Ovary (tissue), 9 donors: ENCODE measurements around the gene PAAF1. TPM values are rescaled to one million over a fixed set of nuclear protein-coding genes. Genes with fewer than 3 reads are reported as not detected.

Experiments used
- DNase-seq, 5 donors: peaks; one replicate each; pipeline ENCODE4 v3.0.0-alpha.2; 2019 to 2020
- H3K27ac ChIP-seq, 2 donors: fragments of 200-600 bp; one replicate each; pipeline versions ENCODE4 v1.5.1 to v1.8.0; 2019 to 2022
- H3K27me3 ChIP-seq: fragments of 200-600 bp; one replicate; pipeline ENCODE4 v1.8.0; 2022
- H3K36me3 ChIP-seq: fragments of 200-600 bp; sonication (generic); one replicate; pipeline ENCODE4 v1.5.1; 2019
- H3K4me1 ChIP-seq: one replicate; pipeline ENCODE4 v1.8.1; 2013; ENCODE audit warnings: mild to moderate bottlenecking, moderate library complexity; ENCODE audit not compliant: insufficient read depth
- H3K4me3 ChIP-seq: fragments of 200-600 bp; sonication (generic); one replicate; pipeline ENCODE4 v1.5.1; 2017
- H3K9me3 ChIP-seq, 2 donors: fragments of 200-600 bp in 1 of 2; sonication (generic) in 1 of 2; one replicate each; pipeline versions ENCODE4 v1.5.1 to v1.8.1; 2013 to 2019; ENCODE audit warnings: mild to moderate bottlenecking in 1 of 2, moderate library complexity in 1 of 2
- EP300 ChIP-seq: sonication (generic); formaldehyde crosslinking; IDR thresholded peaks from one replicate; pipeline ENCODE4 v1.6.1; 2017; ENCODE audit warnings: antibody characterized with exemption
- POLR2A ChIP-seq: fragments of 450-650 bp; IDR thresholded peaks from one replicate; pipeline ENCODE4 v1.6.1; 2017; ENCODE audit warnings: antibody characterized with exemption, mild to moderate bottlenecking, moderate library complexity
- WGBS, 3 donors: extraction: QIAGEN DNeasy Blood & Tissue Kit in 1 of 3; methylation state at CpG; one replicate each; pipeline versions ENCODE4 v1.1.5 to v1.1.7; 2013 to 2017; 5-methylcytosine and 5-hydroxymethylcytosine counted together
- intact Hi-C, 4 donors: fragments of 100-400 bp; cut with DNase I; formaldehyde crosslinking; loops; one replicate each; pipeline versions ENCODE4 v1.11.0 to v1.15.1; 2022 to 2023
- polyA plus RNA-seq, 2 donors: library from polyadenylated mRNA; stranded (reverse); fragments of 200-250 nt in 1 of 2; fragments of 350-450 nt in 1 of 2; fragmentation: Illumina TruSeq in 1 of 2; extraction: RNeasy Lipid Tissue Mini Kit (QIAGEN cat#74804) in 1 of 2; gene quantifications; one replicate each; pipeline ENCODE4 v1.2.3, GENCODE V29; 2013 to 2014
- total RNA-seq, 7 donors: library from RNA; depleted of rRNA in 2 of 7; stranded (reverse); fragments of >200 nt in 2 of 7; fragmentation: NEBNext Ultra II Directional in 3 of 7; extraction: Animal tissue kit (Norgen Biotek cat#: 25700) in 3 of 7; gene quantifications; one replicate each; pipeline versions ENCODE4 v1.1.0 to v1.2.4, GENCODE V29; 2016 to 2023
- TF ChIP-seq, protein P1 (sequence below), 3 donors: fragments of 450-650 bp in 2 of 3; fragments of 200-600 bp in 1 of 3; IDR thresholded peaks; one replicate each; pipeline versions ENCODE4 v1.5.1 to v1.8.0; 2016 to 2022; ENCODE audit warnings: antibody characterized with exemption in 3 of 3, mild to moderate bottlenecking in 1 of 3
- donor health status: DM: no; HTN: no; CAD: no; lungs with moderate emphysema.
- donor health status: DM: no; HTN: no; CAD: no.
- donor health status: Bipolar disorder and iron deficiency.
- donor health status: DM: yes; HTN: yes; CAD: no.
- donor health status: DM: no; HTN: no; CAD: no.
- donor health status: DM: yes; HTN: yes; CAD: no.

PAAF1 gene
- total and polyA plus RNA-seq, 9 donors = 9.5 to 48.0 (median 18.3) TPM

DNA sequence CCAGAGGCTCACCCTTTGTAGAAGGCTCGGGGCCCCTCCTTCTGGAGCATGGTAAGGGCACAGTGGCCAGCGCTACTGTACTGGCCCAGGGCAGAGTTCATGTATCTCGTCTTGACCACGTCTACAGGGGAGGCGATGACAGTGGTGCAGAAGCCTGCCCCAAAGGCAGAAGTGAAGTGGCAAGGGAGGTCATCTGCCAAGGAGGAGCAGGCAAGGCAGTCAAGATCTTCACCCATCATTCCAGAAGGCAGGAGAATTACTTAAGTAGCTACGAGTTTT is 98.6 kb downstream of the PAAF1 start:
- H3K4me3 ChIP-seq = no peak overlapping the region
- TF ChIP-seq EP300 = no peak
- no peak for TF ChIP-seq POLR2A
- TF ChIP-seq, protein P1, sequence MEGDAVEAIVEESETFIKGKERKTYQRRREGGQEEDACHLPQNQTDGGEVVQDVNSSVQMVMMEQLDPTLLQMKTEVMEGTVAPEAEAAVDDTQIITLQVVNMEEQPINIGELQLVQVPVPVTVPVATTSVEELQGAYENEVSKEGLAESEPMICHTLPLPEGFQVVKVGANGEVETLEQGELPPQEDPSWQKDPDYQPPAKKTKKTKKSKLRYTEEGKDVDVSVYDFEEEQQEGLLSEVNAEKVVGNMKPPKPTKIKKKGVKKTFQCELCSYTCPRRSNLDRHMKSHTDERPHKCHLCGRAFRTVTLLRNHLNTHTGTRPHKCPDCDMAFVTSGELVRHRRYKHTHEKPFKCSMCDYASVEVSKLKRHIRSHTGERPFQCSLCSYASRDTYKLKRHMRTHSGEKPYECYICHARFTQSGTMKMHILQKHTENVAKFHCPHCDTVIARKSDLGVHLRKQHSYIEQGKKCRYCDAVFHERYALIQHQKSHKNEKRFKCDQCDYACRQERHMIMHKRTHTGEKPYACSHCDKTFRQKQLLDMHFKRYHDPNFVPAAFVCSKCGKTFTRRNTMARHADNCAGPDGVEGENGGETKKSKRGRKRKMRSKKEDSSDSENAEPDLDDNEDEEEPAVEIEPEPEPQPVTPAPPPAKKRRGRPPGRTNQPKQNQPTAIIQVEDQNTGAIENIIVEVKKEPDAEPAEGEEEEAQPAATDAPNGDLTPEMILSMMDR (IDR thresholded peaks at IDR 0.05) = no peak
- DNase-seq = peak in 1 of 5 donors; percentile 11
- no peaks in the 10 kb centered on the region for H3K4me1 ChIP-seq
- 93 to 97% (median 94%) methylated on average over 6 of the region's 6 CpGs for WGBS, 3 donors
- H3K9me3 ChIP-seq = no peaks in the 10 kb centered on the region
- no peaks in the 10 kb centered on the region for H3K27me3 ChIP-seq
- intact Hi-C loops = loop anchor here in 1 of 4 donors (2.0 kb wide), 1 partner anchor 19 kb away; no protein-coding TSS in a partner anchor
- H3K27ac ChIP-seq = no peak overlapping the region
- no peaks in the 10 kb centered on the region for H3K36me3 ChIP-seq

DNA sequence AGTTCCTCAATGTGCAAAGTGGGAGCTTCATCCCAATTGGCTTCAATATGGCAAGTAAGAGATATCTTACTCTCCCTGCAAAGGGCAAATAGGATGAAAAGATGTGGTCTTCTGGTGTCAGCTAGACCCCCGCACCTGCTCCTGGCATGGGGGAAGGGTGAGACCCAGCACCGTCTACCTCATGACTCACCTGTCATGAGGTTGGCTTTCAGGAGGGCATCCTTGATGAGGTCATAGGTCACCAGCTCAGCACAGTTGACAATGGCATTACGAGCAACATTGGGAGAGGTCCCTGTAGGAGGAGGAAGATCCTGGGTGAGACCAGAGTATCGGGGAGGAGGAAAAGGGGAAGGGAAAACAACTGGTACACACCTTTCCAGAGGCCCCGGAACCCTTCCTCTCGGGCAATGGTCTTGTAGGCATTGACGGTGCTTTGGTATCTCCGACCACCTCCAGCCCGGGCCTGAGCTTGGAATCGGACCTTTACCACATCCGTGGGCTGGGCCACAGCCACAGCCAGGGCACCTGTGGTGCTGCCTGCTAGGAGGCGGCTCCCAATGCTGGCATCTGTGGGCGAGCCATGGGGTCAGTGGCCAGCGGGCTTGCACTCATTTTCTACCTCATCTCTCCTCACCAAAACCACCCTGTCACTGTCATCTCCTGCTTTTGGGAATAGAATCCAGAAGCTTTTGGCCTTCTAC is 99.8 kb downstream of the PAAF1 start:
- WGBS, 3 donors = 95 to 96% (median 95%) methylated on average over 14 of the region's 14 CpGs
- TF ChIP-seq EP300 (no peak), POLR2A (no peak)
- TF ChIP-seq, protein P1 (IDR thresholded peaks at IDR 0.05) = no peak
- no peaks in the 10 kb centered on the region for H3K27me3 ChIP-seq
- H3K4me1 ChIP-seq = no peaks in the 10 kb centered on the region
- intact Hi-C loops = no loop called here
- H3K36me3 ChIP-seq = no peaks in the 10 kb centered on the region
- no peak overlapping the region for H3K4me3 ChIP-seq
- no peak overlapping the region for H3K27ac ChIP-seq
- DNase-seq = no peak
- H3K9me3 ChIP-seq = no peaks in the 10 kb centered on the region

DNA sequence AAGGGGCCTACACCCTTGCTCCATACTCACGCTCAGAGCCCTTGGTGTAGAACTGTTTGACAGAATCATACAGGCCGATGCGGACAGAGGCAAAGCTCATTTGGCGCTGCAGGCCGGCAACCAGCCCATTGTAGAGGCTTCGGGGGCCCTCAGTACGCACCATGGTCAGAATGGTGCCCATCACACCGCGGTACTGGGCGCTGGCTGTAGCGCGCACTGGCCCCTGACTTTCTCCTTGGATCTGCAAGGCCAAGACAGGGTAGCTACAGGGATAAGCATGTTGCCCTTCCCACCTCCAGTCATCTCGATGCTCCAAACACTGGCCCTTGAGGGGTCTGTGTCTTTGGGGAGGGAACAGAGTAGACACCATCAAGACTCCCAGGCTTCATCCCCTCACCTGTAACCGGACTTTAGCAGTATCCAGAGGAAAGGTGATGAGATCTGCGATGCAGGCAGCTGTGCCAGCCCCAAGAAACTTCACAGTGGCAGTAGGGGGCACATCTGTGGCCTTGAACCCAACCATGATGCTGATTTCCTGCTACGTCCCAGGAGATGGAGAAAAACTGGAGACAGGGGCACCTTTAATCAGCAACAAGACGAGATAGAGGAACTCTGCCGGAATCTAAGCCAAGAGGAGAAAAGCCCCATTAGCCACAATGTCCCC is 101.2 kb downstream of the PAAF1 start:
- H3K9me3 ChIP-seq = no peaks in the 10 kb centered on the region
- no peak overlapping the region for H3K27ac ChIP-seq
- no peak overlapping the region for H3K4me3 ChIP-seq
- 93 to 97% (median 95%) methylated on average over 17 to 18 of the region's 18 CpGs for WGBS, 3 donors
- TF ChIP-seq, protein P1 (IDR thresholded peaks at IDR 0.05) = no peak
- TF ChIP-seq EP300 (no peak), POLR2A (no peak)
- intact Hi-C loops = no loop called here
- H3K4me1 ChIP-seq = no peaks in the 10 kb centered on the region
- H3K36me3 ChIP-seq = no peaks in the 10 kb centered on the region
- no peak for DNase-seq
- no peaks in the 10 kb centered on the region for H3K27me3 ChIP-seq

DNA sequence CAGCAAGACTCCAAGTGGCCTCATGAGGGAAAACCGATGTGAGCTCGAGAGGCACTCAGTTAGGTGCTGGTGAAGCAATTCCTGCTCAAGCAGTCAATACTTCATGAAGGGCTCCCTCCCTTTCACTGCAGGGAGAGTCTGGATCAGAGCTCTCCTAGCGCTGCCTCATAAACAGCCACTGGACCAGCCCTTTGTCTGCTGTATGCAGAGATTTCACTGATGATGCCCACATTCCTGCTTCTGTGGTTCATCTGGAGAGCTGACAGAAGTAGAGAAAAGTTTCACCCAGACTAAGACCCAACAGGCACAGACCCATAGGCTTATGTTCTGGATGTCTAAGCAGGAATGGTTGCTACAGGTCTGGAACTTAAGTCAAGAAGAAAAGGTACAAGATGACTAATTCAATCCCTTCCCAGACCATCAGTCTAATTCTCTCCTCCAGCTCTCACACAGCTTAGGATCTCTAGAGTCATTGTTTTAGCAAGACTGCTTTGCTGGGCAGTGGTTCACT is 101.8 kb downstream of the PAAF1 start:
- WGBS, 3 donors = 85 to 93% (median 90%) methylated on average over 3 of the region's 3 CpGs
- H3K4me1 ChIP-seq = no peaks in the 10 kb centered on the region
- no peak for TF ChIP-seq POLR2A
- H3K27ac ChIP-seq = no peak overlapping the region
- H3K9me3 ChIP-seq = no peaks in the 10 kb centered on the region
- no peaks in the 10 kb centered on the region for H3K36me3 ChIP-seq
- no peaks in the 10 kb centered on the region for H3K27me3 ChIP-seq
- no peak overlapping the region for H3K4me3 ChIP-seq
- intact Hi-C loops = no loop called here
- peak in 1 of 5 donors; percentile 3 for DNase-seq
